ENCODE measurements around the gene PROS1.

DNA sequence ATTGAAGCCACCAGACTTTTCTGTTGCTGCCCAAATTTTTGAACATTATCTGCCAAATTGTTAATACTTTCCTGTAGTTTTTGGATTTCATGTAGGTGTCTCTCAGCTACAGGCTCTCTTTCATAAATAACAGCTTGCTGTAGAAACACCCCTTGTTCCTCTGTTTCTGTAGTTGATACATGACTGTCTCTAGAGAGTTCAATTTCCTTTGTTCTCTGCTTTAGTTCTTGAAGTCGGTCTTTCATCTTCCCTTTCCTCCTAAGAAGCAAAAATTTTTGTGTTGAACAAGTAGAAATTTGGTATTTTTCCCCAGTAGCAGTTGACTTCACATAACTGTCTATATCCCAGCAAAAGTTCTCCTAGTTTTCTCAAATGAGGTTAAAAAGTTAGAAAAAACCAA is 41.3 kb upstream of the PROS1 start:
- TF ChIP-seq, protein P1, sequence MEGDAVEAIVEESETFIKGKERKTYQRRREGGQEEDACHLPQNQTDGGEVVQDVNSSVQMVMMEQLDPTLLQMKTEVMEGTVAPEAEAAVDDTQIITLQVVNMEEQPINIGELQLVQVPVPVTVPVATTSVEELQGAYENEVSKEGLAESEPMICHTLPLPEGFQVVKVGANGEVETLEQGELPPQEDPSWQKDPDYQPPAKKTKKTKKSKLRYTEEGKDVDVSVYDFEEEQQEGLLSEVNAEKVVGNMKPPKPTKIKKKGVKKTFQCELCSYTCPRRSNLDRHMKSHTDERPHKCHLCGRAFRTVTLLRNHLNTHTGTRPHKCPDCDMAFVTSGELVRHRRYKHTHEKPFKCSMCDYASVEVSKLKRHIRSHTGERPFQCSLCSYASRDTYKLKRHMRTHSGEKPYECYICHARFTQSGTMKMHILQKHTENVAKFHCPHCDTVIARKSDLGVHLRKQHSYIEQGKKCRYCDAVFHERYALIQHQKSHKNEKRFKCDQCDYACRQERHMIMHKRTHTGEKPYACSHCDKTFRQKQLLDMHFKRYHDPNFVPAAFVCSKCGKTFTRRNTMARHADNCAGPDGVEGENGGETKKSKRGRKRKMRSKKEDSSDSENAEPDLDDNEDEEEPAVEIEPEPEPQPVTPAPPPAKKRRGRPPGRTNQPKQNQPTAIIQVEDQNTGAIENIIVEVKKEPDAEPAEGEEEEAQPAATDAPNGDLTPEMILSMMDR (IDR thresholded peaks at IDR 0.05), result no peak
- TF ChIP-seq POLR2A (IDR thresholded peaks at IDR 0.05), result no peak
